ENCODE data around the gene ABTB2.

DNA sequence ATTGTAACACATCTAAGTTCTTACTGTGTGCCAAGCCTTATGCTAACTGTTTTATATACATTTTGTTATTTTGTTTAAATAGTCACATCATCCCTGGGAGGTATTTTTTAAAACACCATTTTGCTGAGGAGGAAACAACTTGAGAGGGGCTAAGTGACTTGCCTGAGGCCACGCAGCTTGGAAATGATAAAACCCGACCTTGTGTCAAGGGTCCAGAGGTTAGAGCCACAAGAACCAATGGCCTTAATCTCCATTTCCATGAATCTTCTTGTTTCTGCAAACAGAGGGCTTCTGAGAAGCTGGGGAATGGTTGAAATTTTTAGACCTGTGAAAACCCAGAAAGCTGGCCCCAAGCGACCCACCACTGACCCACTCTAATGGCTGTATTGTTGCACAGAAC is 16.7 kb downstream of the ABTB2 start:
- TF ChIP-seq, protein P1, sequence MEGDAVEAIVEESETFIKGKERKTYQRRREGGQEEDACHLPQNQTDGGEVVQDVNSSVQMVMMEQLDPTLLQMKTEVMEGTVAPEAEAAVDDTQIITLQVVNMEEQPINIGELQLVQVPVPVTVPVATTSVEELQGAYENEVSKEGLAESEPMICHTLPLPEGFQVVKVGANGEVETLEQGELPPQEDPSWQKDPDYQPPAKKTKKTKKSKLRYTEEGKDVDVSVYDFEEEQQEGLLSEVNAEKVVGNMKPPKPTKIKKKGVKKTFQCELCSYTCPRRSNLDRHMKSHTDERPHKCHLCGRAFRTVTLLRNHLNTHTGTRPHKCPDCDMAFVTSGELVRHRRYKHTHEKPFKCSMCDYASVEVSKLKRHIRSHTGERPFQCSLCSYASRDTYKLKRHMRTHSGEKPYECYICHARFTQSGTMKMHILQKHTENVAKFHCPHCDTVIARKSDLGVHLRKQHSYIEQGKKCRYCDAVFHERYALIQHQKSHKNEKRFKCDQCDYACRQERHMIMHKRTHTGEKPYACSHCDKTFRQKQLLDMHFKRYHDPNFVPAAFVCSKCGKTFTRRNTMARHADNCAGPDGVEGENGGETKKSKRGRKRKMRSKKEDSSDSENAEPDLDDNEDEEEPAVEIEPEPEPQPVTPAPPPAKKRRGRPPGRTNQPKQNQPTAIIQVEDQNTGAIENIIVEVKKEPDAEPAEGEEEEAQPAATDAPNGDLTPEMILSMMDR (IDR thresholded peaks at IDR 0.05; ENCODE audit: insufficient read depth, low read length): no peak
- no peak for TF ChIP-seq POLR2AphosphoS5 (IDR thresholded peaks at IDR 0.05; ENCODE audit: low read depth)
- TF ChIP-seq, protein P2, sequence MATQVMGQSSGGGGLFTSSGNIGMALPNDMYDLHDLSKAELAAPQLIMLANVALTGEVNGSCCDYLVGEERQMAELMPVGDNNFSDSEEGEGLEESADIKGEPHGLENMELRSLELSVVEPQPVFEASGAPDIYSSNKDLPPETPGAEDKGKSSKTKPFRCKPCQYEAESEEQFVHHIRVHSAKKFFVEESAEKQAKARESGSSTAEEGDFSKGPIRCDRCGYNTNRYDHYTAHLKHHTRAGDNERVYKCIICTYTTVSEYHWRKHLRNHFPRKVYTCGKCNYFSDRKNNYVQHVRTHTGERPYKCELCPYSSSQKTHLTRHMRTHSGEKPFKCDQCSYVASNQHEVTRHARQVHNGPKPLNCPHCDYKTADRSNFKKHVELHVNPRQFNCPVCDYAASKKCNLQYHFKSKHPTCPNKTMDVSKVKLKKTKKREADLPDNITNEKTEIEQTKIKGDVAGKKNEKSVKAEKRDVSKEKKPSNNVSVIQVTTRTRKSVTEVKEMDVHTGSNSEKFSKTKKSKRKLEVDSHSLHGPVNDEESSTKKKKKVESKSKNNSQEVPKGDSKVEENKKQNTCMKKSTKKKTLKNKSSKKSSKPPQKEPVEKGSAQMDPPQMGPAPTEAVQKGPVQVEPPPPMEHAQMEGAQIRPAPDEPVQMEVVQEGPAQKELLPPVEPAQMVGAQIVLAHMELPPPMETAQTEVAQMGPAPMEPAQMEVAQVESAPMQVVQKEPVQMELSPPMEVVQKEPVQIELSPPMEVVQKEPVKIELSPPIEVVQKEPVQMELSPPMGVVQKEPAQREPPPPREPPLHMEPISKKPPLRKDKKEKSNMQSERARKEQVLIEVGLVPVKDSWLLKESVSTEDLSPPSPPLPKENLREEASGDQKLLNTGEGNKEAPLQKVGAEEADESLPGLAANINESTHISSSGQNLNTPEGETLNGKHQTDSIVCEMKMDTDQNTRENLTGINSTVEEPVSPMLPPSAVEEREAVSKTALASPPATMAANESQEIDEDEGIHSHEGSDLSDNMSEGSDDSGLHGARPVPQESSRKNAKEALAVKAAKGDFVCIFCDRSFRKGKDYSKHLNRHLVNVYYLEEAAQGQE (IDR thresholded peaks at IDR 0.05; ENCODE audit: insufficient replicate concordance, low read depth): no peak
- no peak for TF ChIP-seq GABPA (IDR thresholded peaks at IDR 0.05; ENCODE audit: low read depth)
- TF ChIP-seq SPI1 (IDR thresholded peaks at IDR 0.05; ENCODE audit: borderline replicate concordance, low read depth): no peak
